ENCODE measurements around the gene MCM9.

The MCM9 gene

DNA sequence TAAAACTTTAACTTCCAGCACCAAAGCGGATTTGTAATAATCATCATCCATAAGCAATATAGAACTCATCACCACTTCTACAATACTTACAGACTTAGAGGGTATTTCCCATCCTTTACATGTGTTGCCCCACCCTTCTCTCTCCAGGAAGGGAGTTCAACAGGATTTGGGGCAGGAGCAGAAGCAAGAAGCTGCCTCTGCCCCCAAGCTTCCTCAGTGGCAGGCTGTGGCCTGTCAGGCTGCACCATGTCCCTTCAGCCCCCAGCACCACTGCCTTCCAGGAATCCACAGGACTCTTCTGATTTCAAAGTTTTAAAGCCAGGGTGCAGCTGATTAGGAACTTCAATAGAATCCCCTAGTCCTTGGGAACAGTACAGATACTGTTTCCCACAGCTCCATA, 36.7 kb upstream of the MCM9 start:
- H3K9me2 ChIP-seq (ENCODE audit: low read depth, low read length), result no peaks in the 10 kb centered on the region
- peaks cover 6% of the 10 kb centered on the region for H3K4me1 ChIP-seq (ENCODE audit: insufficient read depth, low read length, severe bottlenecking)
- H3K4me2 ChIP-seq (ENCODE audit: low read length), result no peak overlapping the region
- H3K27ac ChIP-seq (ENCODE audit: low read depth, low read length, poor library complexity, severe bottlenecking), result no peak overlapping the region
- no peaks in the 10 kb centered on the region for H3K36me3 ChIP-seq (ENCODE audit: insufficient read depth, low read length)
- H3F3A ChIP-seq (ENCODE audit: insufficient read depth, low read length), result no peaks in the 10 kb centered on the region
- no peaks in the 10 kb centered on the region for H3K27me3 ChIP-seq (ENCODE audit: insufficient read depth, low read length)
- H3K9ac ChIP-seq (ENCODE audit: low read length), result no peak overlapping the region
- TF ChIP-seq, protein P1, sequence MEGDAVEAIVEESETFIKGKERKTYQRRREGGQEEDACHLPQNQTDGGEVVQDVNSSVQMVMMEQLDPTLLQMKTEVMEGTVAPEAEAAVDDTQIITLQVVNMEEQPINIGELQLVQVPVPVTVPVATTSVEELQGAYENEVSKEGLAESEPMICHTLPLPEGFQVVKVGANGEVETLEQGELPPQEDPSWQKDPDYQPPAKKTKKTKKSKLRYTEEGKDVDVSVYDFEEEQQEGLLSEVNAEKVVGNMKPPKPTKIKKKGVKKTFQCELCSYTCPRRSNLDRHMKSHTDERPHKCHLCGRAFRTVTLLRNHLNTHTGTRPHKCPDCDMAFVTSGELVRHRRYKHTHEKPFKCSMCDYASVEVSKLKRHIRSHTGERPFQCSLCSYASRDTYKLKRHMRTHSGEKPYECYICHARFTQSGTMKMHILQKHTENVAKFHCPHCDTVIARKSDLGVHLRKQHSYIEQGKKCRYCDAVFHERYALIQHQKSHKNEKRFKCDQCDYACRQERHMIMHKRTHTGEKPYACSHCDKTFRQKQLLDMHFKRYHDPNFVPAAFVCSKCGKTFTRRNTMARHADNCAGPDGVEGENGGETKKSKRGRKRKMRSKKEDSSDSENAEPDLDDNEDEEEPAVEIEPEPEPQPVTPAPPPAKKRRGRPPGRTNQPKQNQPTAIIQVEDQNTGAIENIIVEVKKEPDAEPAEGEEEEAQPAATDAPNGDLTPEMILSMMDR (IDR thresholded peaks at IDR 0.05; ENCODE audit: low read length), result no peak
- no peak for TF ChIP-seq EZH2 (IDR thresholded peaks at IDR 0.05; ENCODE audit: borderline replicate concordance, low read length)
- H4K20me1 ChIP-seq (ENCODE audit: insufficient read depth, low read length), result no peaks in the 10 kb centered on the region
- no peaks in the 10 kb centered on the region for H3K9me3 ChIP-seq (ENCODE audit: low read length)
- H3K79me2 ChIP-seq (ENCODE audit: insufficient read depth, low read length), result no peaks in the 10 kb centered on the region
- H2AFZ ChIP-seq (ENCODE audit: low read length), result no peak overlapping the region
- no peak overlapping the region for H3K4me3 ChIP-seq (ENCODE audit: low read depth, low read length, poor library complexity, severe bottlenecking)

DNA sequence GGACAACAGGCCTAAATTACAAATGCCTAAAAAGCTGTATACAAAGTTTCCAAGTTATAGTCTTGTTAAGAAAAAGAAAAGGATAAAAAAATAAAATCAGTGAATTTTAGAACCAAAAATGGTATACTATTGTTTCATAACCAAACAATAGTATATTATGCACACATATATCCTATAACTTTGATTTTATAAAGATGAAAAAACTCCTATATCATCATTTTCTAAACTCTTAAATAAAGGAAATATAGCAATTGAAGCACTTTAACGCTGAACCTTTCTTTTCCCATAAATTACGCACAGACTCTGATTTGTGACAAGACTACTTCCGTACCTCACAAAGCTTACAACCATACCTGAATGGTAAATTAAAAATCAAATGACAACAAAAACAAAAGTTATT, 35.9 kb upstream of the MCM9 start:
- TF ChIP-seq, protein P1 (IDR thresholded peaks at IDR 0.05; ENCODE audit: low read length), result no peak
- no peak for TF ChIP-seq EZH2 (IDR thresholded peaks at IDR 0.05; ENCODE audit: borderline replicate concordance, low read length)
- peaks cover 6% of the 10 kb centered on the region for H3K4me1 ChIP-seq (ENCODE audit: insufficient read depth, low read length, severe bottlenecking)
- no peaks in the 10 kb centered on the region for H3F3A ChIP-seq (ENCODE audit: insufficient read depth, low read length)
- no peaks in the 10 kb centered on the region for H3K9me2 ChIP-seq (ENCODE audit: low read depth, low read length)
- H3K27ac ChIP-seq (ENCODE audit: low read depth, low read length, poor library complexity, severe bottlenecking), result no peak overlapping the region
- no peaks in the 10 kb centered on the region for H3K27me3 ChIP-seq (ENCODE audit: insufficient read depth, low read length)
- H3K4me2 ChIP-seq (ENCODE audit: low read length), result no peak overlapping the region
- H2AFZ ChIP-seq (ENCODE audit: low read length), result no peak overlapping the region
- H3K36me3 ChIP-seq (ENCODE audit: insufficient read depth, low read length), result no peaks in the 10 kb centered on the region
- no peaks in the 10 kb centered on the region for H3K9me3 ChIP-seq (ENCODE audit: low read length)
- no peak overlapping the region for H3K4me3 ChIP-seq (ENCODE audit: low read depth, low read length, poor library complexity, severe bottlenecking)
- H3K9ac ChIP-seq (ENCODE audit: low read length), result no peak overlapping the region
- H4K20me1 ChIP-seq (ENCODE audit: insufficient read depth, low read length), result no peaks in the 10 kb centered on the region
- no peaks in the 10 kb centered on the region for H3K79me2 ChIP-seq (ENCODE audit: insufficient read depth, low read length)

DNA sequence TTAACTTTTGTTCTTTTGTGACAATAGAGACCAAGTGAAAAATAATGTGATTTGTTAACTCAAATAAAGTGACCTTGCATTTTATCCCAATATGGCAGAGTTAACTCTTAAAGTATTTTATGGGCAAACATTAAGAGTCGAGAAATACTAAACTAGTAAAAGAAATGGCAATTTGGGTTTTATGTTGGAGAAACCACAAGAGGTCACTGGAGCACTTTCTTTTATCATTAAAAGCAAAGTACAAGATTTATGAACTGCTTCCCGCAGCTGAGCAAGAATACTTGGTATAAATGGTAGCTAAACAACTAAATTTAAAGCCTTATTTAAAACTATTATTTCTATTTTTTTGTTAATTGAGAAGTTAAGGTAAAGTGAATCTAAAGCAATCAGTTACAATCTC, 33.5 kb upstream of the MCM9 start:
- Histone ChIP-seq H3K4me2 (ENCODE audit: low read length) (no peak overlapping the region), H3K4me3 (ENCODE audit: low read depth, low read length, poor library complexity, severe bottlenecking) (no peak overlapping the region), H4K20me1 (ENCODE audit: insufficient read depth, low read length) (no peaks in the 10 kb centered on the region), H3F3A (ENCODE audit: insufficient read depth, low read length) (no peaks in the 10 kb centered on the region), H3K27me3 (ENCODE audit: insufficient read depth, low read length) (no peaks in the 10 kb centered on the region), H3K9ac (ENCODE audit: low read length) (no peak overlapping the region), H3K36me3 (ENCODE audit: insufficient read depth, low read length) (no peaks in the 10 kb centered on the region), H3K4me1 (ENCODE audit: insufficient read depth, low read length, severe bottlenecking) (peaks cover 6% of the 10 kb centered on the region), H3K9me3 (ENCODE audit: low read length) (no peaks in the 10 kb centered on the region), H2AFZ (ENCODE audit: low read length) (no peak overlapping the region), H3K27ac (ENCODE audit: low read depth, low read length, poor library complexity, severe bottlenecking) (no peak overlapping the region), H3K79me2 (ENCODE audit: insufficient read depth, low read length) (no peaks in the 10 kb centered on the region), H3K9me2 (ENCODE audit: low read depth, low read length) (no peaks in the 10 kb centered on the region)
- TF ChIP-seq EZH2 (IDR thresholded peaks at IDR 0.05; ENCODE audit: borderline replicate concordance, low read length), result no peak
- TF ChIP-seq, protein P1 (IDR thresholded peaks at IDR 0.05; ENCODE audit: low read length), result peak; percentile 34; the same call in 1 of the 2 replicates
